ENCODE results near the gene RNF175.
"Not testable (repeated sequence)": the region's sequence is repeated elsewhere in the genome, so short reads cannot be mapped to it uniquely, and the experiment has no call there.

The RNF175 gene

GRCh38 chr4:153669838-153670237 lies 90.0 kb downstream of the RNF175 start:
- H2AFZ ChIP-seq (ENCODE audit: low read depth, low read length, severe bottlenecking), result no peak overlapping the region
- H3K27me3 ChIP-seq (ENCODE audit: low read length), result no peaks in the 10 kb centered on the region
- no peak overlapping the region for H3K27ac ChIP-seq (ENCODE audit: low read depth, low read length)
- no peaks in the 10 kb centered on the region for H4K20me1 ChIP-seq (ENCODE audit: low read depth, low read length)
- H3K79me2 ChIP-seq (ENCODE audit: insufficient read depth, low read length), result no peaks in the 10 kb centered on the region
- H3K4me2 ChIP-seq (ENCODE audit: low read depth, low read length, poor library complexity, severe bottlenecking), result no peak overlapping the region
- no peak overlapping the region for H3K4me3 ChIP-seq (ENCODE audit: insufficient read depth, low read length, poor library complexity, severe bottlenecking)
- H3F3A ChIP-seq (ENCODE audit: insufficient read depth), result no peaks in the 10 kb centered on the region
- H3K9me3 ChIP-seq (ENCODE audit: insufficient read depth, low read length), result no peaks in the 10 kb centered on the region
- no peaks in the 10 kb centered on the region for H3K9me2 ChIP-seq (replicated peaks; ENCODE audit: insufficient read depth, low read length)
- no peaks in the 10 kb centered on the region for H3K36me3 ChIP-seq (ENCODE audit: low read length)
- H3K9ac ChIP-seq (ENCODE audit: low read length), result no peak overlapping the region
- TF ChIP-seq EZH2phosphoT487 (conservative IDR thresholded peaks at IDR 0.05; ENCODE audit: low read length) (no peak), CTCF (IDR thresholded peaks at IDR 0.05; ENCODE audit: insufficient read depth, low read length, poor library complexity, severe bottlenecking) (no peak)

- H3K4me2 ChIP-seq (ENCODE audit: low read depth, low read length, poor library complexity, severe bottlenecking), result no peak overlapping the region
- H2AFZ ChIP-seq (ENCODE audit: low read depth, low read length, severe bottlenecking), result no peak overlapping the region
- no peaks in the 10 kb centered on the region for H3K27me3 ChIP-seq (ENCODE audit: low read length)
- TF ChIP-seq CTCF (IDR thresholded peaks at IDR 0.05; ENCODE audit: insufficient read depth, low read length, poor library complexity, severe bottlenecking) (no peak), EZH2phosphoT487 (conservative IDR thresholded peaks at IDR 0.05; ENCODE audit: low read length) (no peak)
- no peaks in the 10 kb centered on the region for H3K9me2 ChIP-seq (replicated peaks; ENCODE audit: insufficient read depth, low read length)
- H3K4me3 ChIP-seq (ENCODE audit: insufficient read depth, low read length, poor library complexity, severe bottlenecking), result no peak overlapping the region
- H3K9ac ChIP-seq (ENCODE audit: low read length), result no peak overlapping the region
- no peaks in the 10 kb centered on the region for H3K9me3 ChIP-seq (ENCODE audit: insufficient read depth, low read length)
- H4K20me1 ChIP-seq (ENCODE audit: low read depth, low read length), result no peaks in the 10 kb centered on the region
- no peaks in the 10 kb centered on the region for H3F3A ChIP-seq (ENCODE audit: insufficient read depth)
- no peaks in the 10 kb centered on the region for H3K36me3 ChIP-seq (ENCODE audit: low read length)
- no peak overlapping the region for H3K27ac ChIP-seq (ENCODE audit: low read depth, low read length)
- H3K79me2 ChIP-seq (ENCODE audit: insufficient read depth, low read length), result no peaks in the 10 kb centered on the region
Observed at GRCh38 chr4:153668647-153669046, 91.2 kb downstream of the RNF175 start.

GRCh38 chr4:153666505-153666904 lies 93.3 kb downstream of the RNF175 start:
- H3K4me3 ChIP-seq (ENCODE audit: insufficient read depth, low read length, poor library complexity, severe bottlenecking); H3K9ac ChIP-seq (ENCODE audit: low read length); H3K27ac ChIP-seq (ENCODE audit: low read depth, low read length); H3K79me2 ChIP-seq (ENCODE audit: insufficient read depth, low read length); H4K20me1 ChIP-seq (ENCODE audit: low read depth, low read length); H3K27me3 ChIP-seq (ENCODE audit: low read length); H3K9me2 ChIP-seq (replicated peaks; ENCODE audit: insufficient read depth, low read length); H2AFZ ChIP-seq (ENCODE audit: low read depth, low read length, severe bottlenecking); H3K9me3 ChIP-seq (ENCODE audit: insufficient read depth, low read length); H3K36me3 ChIP-seq (ENCODE audit: low read length); H3K4me2 ChIP-seq (ENCODE audit: low read depth, low read length, poor library complexity, severe bottlenecking); H3F3A ChIP-seq (ENCODE audit: insufficient read depth): not testable (repeated sequence)

GRCh38 chr4:153663667-153664066 lies 96.2 kb downstream of the RNF175 start:
- H3K79me2 ChIP-seq (ENCODE audit: insufficient read depth, low read length), result no peaks in the 10 kb centered on the region
- no peak overlapping the region for H3K4me2 ChIP-seq (ENCODE audit: low read depth, low read length, poor library complexity, severe bottlenecking)
- no peaks in the 10 kb centered on the region for H3F3A ChIP-seq (ENCODE audit: insufficient read depth)
- no peaks in the 10 kb centered on the region for H4K20me1 ChIP-seq (ENCODE audit: low read depth, low read length)
- no peaks in the 10 kb centered on the region for H3K36me3 ChIP-seq (ENCODE audit: low read length)
- no peaks in the 10 kb centered on the region for H3K9me3 ChIP-seq (ENCODE audit: insufficient read depth, low read length)
- H2AFZ ChIP-seq (ENCODE audit: low read depth, low read length, severe bottlenecking), result no peak overlapping the region
- H3K4me3 ChIP-seq (ENCODE audit: insufficient read depth, low read length, poor library complexity, severe bottlenecking), result no peak overlapping the region
- no peaks in the 10 kb centered on the region for H3K9me2 ChIP-seq (replicated peaks; ENCODE audit: insufficient read depth, low read length)
- H3K27me3 ChIP-seq (ENCODE audit: low read length), result no peaks in the 10 kb centered on the region
- H3K9ac ChIP-seq (ENCODE audit: low read length), result no peak overlapping the region
- TF ChIP-seq EZH2phosphoT487 (conservative IDR thresholded peaks at IDR 0.05; ENCODE audit: low read length) (no peak), CTCF (IDR thresholded peaks at IDR 0.05; ENCODE audit: insufficient read depth, low read length, poor library complexity, severe bottlenecking) (no peak)
- H3K27ac ChIP-seq (ENCODE audit: low read depth, low read length), result no peak overlapping the region

All from SU-DHL-6 (cell line).